ACHN (cell line): ENCODE data around the gene CCDC152.
"Not testable (repeated sequence)": the region's sequence is repeated elsewhere in the genome, so short reads cannot be mapped to it uniquely, and the experiment has no call there.

Experiments
- DNase-seq: peaks from one replicate; pipeline ENCODE4 v3.0.0-alpha.2; 2015
- in situ Hi-C: cut with HindIII; loops from 2 replicates; pipeline ENCODE4 v1.10.0; 2017; ENCODE audit warnings: low sequenced_read_pairs, low pct_ligation_motif_present, low pct_unique_long_range_greater_than_20kb

The CCDC152 gene

GRCh38 chr5:42807722-42808447 is 51.3 kb downstream of the CCDC152 start:
- in situ Hi-C loops, result no loop called here
- no peak for DNase-seq

- in situ Hi-C loops, result no loop called here
These were observed 52.4 kb downstream of the CCDC152 start for GRCh38 chr5:42808888-42809611.

DNA sequence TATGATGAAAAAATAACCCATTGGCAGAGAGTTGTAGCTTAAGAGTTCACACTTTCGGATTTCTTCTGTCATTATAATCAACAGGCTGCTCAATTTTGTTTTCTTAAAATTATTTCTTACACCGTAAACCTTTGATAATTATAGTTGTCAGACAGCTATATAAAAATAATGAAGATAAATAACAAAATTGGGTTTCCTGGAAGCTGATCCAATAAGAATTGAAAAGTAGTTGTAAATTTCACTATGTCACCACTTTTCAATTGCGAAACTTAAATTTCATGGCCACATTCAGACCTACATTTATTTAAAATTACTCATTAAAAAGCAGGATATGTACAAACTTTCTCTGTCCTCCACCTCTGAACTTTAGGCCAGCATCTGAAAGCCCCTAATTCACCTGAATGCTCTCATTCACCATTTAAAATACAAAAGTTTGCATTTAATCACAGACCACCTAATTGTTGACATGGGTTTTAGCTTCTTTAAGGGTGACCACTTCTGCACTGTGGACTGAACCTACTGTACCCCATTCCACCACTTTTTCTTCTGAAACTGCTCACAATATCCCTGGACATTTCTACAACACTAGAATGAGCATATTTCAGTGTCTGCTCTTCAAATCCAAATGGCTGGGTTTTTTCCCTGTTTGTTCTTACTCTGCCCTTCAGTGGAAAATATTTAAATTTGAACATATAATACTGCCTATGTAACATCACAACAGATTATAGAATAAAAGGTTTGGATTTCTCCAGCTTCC is 54.4 kb downstream of the CCDC152 start:
- in situ Hi-C loops, result no loop called here
- no peak for DNase-seq

More at GRCh38 chr5:42808888-42809611, 52.4 kb downstream of the CCDC152 start:
- no peak for DNase-seq

DNA sequence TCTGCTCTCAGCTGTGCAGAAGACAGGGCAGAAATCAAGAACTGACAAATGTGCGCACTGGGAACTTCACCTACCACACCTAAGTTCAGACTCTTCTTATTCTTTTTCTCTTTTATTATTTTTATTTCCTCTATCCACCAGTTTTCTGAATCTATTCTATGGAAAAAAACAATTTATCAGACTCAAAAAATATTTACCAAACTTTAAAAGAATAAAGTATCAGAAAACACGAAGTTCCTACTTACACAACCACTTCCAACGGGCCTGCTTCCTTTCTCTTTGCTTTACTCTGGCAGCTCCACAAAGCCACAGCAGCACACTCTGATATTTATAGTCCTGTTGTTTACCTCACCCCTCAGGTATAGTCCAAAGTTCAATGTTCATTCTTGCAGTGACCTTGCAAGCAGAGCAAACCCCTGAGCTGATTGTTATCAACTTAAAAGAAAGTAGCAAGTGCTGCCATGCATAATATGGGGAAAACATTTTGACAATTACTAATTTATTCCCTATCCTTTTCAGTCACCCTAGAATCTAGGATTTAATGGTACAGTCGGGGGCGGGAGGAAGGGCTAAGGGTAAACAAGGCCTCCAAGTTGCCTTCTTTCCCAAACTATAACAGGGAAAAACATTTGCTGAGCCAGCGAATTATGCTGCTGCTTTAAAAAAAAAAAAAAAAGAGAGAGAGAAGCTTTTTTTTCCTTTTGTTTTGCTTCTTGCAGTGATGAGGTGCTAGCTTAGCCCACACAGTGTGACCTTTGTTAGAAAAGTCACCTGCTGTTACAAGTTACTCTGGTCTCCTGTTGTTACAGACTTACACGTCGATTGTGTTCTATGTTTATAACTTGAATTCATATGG is 55.2 kb downstream of the CCDC152 start, which contains the start of gene SELENOP:
TSS of gene SELENOP (minus strand) at position 302 of the 856 bp plus-strand sequence. CDS start 3,539 bp downstream, outside the sequence.
- in situ Hi-C loops, result no loop called here
- DNase-seq, result no peak

DNA sequence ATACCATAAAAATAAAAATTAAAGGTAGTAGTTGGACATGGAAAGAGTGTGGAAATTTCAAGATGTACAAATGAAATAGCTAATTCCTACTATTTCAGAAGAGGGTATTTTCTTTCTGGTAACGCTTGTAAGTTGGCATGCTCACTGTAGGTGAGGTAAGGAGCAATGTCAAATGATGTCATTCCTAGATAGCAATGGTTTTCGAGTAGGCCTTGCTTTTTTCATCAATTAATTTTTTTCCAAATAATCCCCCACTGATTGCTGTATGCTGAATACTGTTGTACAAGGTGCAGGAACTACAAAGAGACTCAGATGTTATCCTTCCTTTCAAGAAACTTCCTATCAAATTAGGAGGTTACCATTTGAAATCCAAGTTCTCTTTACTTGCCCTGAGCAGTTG is 56.0 kb downstream of the CCDC152 start:
- no peak for DNase-seq
- in situ Hi-C loops, result no loop called here

DNA sequence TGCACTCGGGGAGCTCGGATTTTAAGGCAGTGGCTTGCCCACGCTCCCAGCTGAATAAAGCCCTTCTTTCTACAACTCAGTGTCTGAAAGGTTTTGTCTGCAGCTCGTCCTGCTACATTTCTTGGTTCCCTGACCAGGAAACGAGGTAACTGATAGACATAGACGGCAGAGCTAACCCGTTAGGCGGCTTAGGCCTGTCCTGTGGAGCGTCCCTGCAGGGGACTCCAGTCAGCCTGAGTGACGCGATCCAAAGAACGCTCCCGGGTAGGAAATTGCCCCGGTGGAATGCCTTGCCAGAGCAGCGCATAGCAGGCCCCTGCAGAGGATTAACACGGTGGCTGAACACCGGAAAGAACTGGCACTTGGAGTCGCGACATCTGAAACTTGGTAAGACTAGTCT is 56.9 kb downstream of the CCDC152 start:
- in situ Hi-C loops, result no loop called here
- DNase-seq, result no peak

DNA sequence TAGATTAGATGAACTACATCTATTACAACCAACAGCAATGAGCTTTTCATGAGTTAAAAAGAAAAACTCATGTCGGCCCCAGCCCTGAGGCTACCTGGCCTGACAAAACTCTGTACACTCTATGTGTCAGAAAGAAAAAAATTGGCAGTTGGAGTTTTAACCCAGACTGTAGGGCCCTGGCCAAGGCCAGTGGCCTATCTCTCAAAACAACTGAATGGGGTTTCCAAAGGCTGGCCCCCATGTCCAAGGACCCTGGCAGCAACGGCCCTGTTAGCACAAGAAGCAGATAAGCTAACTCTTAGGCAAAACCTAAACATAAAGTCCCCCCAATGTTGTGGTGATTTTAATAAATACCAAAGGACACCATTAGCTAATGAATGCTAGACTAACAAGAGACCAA is 59.9 kb downstream of the CCDC152 start:
- in situ Hi-C loops, DNase-seq: not testable (repeated sequence)

GRCh38 chr5:42819745-42820144 is 63.1 kb downstream of the CCDC152 start:
- DNase-seq, result no peak
- in situ Hi-C loops, result no loop called here

DNA sequence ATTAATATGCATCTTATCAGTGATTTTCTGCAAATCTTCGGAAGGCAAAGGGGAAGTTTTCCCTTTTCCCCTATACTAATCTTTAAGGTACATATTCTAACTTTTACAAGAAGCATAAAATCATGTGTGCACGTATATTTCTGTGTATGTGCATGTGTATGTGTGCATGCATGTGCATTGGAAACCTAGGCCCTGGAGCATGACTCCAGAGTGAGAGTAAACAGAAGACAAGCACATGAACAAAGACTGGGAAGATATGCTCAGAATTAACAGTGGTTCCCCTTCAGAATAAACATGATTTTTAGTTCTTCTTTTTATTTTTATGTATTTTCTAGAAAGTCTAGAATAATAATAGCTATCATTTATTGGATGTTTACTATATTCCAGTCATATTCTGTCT is 65.9 kb downstream of the CCDC152 start:
- in situ Hi-C loops, result no loop called here
- no peak for DNase-seq

- in situ Hi-C loops, result no loop called here
- DNase-seq, result no peak
These were observed 67.8 kb downstream of the CCDC152 start for GRCh38 chr5:42824347-42824976.

DNA sequence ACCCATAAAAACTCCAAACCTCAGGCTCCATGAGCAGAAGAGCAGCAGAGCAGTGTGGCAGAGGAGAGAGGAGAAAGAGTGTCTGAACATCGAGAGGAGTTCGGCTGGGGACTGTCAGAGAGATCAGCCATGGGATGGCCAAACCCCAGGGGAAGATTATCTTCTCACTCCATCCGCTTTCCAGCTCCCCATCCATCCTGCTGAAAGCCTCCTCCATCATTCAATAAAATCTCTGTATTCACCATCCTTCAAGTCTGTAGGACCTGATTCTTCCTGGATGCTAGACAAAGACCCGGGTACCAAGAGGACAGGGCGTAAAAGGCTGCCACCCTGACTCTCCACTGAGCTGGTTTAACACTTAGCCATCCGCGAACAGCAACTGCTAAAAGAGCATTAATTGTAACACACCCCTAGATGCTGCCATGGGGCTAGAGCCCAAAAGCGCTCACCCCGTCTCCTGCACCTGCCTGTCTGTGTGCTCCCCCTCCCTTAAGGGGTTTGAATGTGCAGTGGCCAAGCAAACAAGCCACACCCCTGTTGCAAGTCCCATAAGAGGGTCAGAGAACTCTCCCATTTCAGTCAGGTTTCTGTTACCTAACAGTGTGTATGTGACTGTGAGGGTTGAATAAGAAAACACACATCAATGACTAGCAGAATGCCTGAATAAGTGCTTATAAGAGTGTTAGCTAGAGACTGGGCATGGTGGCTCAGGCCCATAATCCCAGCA is 69.0 kb downstream of the CCDC152 start:
- in situ Hi-C loops, result no loop called here
- DNase-seq, result no peak

- in situ Hi-C loops, result no loop called here
- DNase-seq, result no peak
These were observed 70.3 kb downstream of the CCDC152 start for GRCh38 chr5:42826757-42827515.

DNA sequence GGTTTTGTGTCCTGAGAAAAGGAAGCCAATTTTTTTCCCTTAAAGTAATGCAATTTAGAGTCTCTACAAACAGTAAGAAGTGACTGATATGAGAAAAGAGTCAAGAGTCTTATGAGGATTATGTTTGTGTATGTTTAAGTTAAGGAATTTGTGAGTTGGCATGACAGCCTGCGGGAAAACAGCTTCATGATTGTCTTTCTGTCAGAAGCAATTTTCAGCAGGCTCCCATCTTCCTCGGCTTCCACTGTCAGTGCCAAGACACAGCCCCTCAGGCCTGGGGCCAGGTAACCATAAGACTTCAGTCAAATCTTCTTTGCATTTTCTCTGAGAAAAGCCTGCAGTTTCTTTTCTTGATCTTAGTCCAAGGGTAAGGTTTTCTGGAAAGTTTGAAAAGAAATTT is 72.1 kb downstream of the CCDC152 start:
- in situ Hi-C loops, result no loop called here
- DNase-seq, result no peak

DNA sequence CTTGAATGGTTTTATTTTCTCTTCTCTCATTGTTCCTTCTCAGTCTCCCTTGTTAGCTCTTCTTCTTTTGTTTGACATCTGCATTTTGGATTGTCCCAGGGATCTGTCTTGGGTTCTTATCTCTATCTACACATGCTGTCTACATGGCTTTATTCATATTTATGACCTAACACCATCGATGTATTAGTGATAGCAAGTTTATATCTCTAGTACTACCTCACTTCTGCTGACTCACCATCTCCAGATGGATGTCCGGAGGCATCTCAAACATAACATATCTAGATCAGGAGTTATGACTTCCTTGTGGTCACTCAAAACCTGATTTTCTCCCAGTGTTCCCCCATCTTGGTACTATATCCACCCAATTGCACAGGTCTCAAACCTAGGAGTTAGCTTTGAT is 74.3 kb downstream of the CCDC152 start:
- DNase-seq, result no peak
- in situ Hi-C loops, result no loop called here

- in situ Hi-C loops, result no loop called here
- DNase-seq, result no peak
These were observed 75.4 kb downstream of the CCDC152 start for GRCh38 chr5:42832060-42832459.

GRCh38 chr5:42836070-42836769 is 79.6 kb downstream of the CCDC152 start:
- no peak for DNase-seq
- in situ Hi-C loops, result no loop called here
